ENCODE data around the gene RGS3. TPM values are rescaled to one million over a fixed set of nuclear protein-coding genes. Genes with fewer than 3 reads are reported as not detected.

Gene RGS3
- total RNA-seq, 1 experiment from 2014 or later: 39.4 TPM

DNA sequence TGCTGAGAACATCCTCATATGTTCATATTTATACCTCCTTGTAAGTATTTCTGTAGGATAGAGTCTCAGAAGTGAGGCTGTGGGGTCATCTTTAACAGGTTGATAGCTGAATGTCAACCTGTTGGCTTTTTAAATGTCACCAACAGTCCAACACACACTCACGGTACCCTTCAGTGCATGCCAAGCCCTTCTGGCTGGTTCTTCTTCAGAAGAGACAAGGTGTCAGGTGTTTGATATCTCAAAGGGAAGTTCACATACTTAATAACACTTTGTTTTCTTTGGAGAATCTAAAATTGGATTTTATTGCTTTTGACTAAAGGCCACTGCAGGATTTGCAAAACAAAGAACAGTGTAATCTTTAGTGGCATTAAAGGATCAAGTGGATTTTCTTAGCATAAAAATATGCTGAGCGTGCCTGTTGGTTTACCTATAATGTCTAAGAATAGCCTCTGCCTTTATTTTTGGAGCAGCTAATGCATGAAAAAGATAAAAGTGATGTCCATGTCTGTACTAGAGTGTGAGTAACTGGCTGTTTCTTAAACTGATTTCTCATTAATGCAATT lies 58.2 kb downstream of the RGS3 start:
- Histone ChIP-seq H3K4me3 (replicated peaks in 1 of 2; ENCODE audit: low read depth in 1 of 2, low read length in 2 of 2) (no peak overlapping the region), H3K27me3 (ENCODE audit: insufficient read depth, low read length) (no peaks in the 10 kb centered on the region), H3K9me3 (ENCODE audit: control insufficient read depth in 1 of 2, insufficient read depth in 1 of 2, low read depth in 1 of 2, low read length in 2 of 2) (no peaks in the 10 kb centered on the region), H2AFZ (ENCODE audit: low read depth, low read length, poor library complexity, severe bottlenecking) (no peak overlapping the region), H3K4me2 (ENCODE audit: low read length) (no peak overlapping the region), H3K9ac (ENCODE audit: low read length) (no peak overlapping the region), H3K27ac (ENCODE audit: low read depth, low read length) (no peak overlapping the region), H3K9me2 (ENCODE audit: insufficient read depth) (no peaks in the 10 kb centered on the region), H3K4me1 (ENCODE audit: control insufficient read depth in 1 of 2, insufficient read depth in 2 of 2, low read length in 2 of 2) (peaks cover 0 to 5% of the 10 kb centered on the region in 2 experiments; a peak in 1 of 4 replicates), H3K36me3 (ENCODE audit: control insufficient read depth in 1 of 2, insufficient read depth in 2 of 2, low read length in 2 of 2) (peaks cover 30 to 39% of the 10 kb centered on the region in 2 experiments; a peak in 3 of 4 replicates), H3K79me2 (ENCODE audit: insufficient read depth, low read length) (no peaks in the 10 kb centered on the region), H4K20me1 (ENCODE audit: insufficient read depth) (no peaks in the 10 kb centered on the region)
- POLR2A ChIA-PET: no interaction called here
- no peak for TF ChIP-seq ELF1 (IDR thresholded peaks at IDR 0.05; ENCODE audit: borderline replicate concordance, low read depth)
- TF ChIP-seq, protein P1, sequence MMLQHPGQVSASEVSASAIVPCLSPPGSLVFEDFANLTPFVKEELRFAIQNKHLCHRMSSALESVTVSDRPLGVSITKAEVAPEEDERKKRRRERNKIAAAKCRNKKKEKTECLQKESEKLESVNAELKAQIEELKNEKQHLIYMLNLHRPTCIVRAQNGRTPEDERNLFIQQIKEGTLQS (IDR thresholded peaks at IDR 0.05): no peak
- no peak for TF ChIP-seq POLR2A (IDR thresholded peaks at IDR 0.05; ENCODE audit: borderline replicate concordance, extremely low read depth, insufficient read depth, insufficient read length)
- no peak for TF ChIP-seq EZH2phosphoT487 (IDR thresholded peaks at IDR 0.05; ENCODE audit: borderline replicate concordance)
- no peak for TF ChIP-seq TCF7L2 (IDR thresholded peaks at IDR 0.05; ENCODE audit: borderline replicate concordance, extremely low read depth, insufficient read depth, insufficient read length)
- TF ChIP-seq, protein P2, sequence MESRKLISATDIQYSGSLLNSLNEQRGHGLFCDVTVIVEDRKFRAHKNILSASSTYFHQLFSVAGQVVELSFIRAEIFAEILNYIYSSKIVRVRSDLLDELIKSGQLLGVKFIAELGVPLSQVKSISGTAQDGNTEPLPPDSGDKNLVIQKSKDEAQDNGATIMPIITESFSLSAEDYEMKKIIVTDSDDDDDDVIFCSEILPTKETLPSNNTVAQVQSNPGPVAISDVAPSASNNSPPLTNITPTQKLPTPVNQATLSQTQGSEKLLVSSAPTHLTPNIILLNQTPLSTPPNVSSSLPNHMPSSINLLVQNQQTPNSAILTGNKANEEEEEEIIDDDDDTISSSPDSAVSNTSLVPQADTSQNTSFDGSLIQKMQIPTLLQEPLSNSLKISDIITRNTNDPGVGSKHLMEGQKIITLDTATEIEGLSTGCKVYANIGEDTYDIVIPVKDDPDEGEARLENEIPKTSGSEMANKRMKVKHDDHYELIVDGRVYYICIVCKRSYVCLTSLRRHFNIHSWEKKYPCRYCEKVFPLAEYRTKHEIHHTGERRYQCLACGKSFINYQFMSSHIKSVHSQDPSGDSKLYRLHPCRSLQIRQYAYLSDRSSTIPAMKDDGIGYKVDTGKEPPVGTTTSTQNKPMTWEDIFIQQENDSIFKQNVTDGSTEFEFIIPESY (IDR thresholded peaks at IDR 0.05; ENCODE audit: extremely low read depth, insufficient replicate concordance, low read length): no peak
- no peak for TF ChIP-seq EZH2 (IDR thresholded peaks at IDR 0.05)
- TF ChIP-seq POLR2AphosphoS5 (IDR thresholded peaks at IDR 0.05; ENCODE audit: low read depth, low read length): no peak
- TF ChIP-seq, protein P3, sequence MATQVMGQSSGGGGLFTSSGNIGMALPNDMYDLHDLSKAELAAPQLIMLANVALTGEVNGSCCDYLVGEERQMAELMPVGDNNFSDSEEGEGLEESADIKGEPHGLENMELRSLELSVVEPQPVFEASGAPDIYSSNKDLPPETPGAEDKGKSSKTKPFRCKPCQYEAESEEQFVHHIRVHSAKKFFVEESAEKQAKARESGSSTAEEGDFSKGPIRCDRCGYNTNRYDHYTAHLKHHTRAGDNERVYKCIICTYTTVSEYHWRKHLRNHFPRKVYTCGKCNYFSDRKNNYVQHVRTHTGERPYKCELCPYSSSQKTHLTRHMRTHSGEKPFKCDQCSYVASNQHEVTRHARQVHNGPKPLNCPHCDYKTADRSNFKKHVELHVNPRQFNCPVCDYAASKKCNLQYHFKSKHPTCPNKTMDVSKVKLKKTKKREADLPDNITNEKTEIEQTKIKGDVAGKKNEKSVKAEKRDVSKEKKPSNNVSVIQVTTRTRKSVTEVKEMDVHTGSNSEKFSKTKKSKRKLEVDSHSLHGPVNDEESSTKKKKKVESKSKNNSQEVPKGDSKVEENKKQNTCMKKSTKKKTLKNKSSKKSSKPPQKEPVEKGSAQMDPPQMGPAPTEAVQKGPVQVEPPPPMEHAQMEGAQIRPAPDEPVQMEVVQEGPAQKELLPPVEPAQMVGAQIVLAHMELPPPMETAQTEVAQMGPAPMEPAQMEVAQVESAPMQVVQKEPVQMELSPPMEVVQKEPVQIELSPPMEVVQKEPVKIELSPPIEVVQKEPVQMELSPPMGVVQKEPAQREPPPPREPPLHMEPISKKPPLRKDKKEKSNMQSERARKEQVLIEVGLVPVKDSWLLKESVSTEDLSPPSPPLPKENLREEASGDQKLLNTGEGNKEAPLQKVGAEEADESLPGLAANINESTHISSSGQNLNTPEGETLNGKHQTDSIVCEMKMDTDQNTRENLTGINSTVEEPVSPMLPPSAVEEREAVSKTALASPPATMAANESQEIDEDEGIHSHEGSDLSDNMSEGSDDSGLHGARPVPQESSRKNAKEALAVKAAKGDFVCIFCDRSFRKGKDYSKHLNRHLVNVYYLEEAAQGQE (IDR thresholded peaks at IDR 0.05; ENCODE audit: low read depth): no peak
- no peak for TF ChIP-seq YY1 (IDR thresholded peaks at IDR 0.05; ENCODE audit: extremely low read depth, insufficient replicate concordance, low read depth, low read length)
- TF ChIP-seq JUND (IDR thresholded peaks at IDR 0.05): no peak; the same call in 1 of the 2 replicates
- DNase-seq (ENCODE audit: low read depth, low spot score) (no peak), ATAC-seq (no peak)
- CTCF ChIA-PET: no interaction called here
- intact Hi-C loops (cut with micrococcal nuclease): no loop called here
- BruUV-seq (replicated peaks): no TSS peak
- RAD21 ChIA-PET (ENCODE audit: low non-redundant PET in 1 of 2, low total read pairs in 2 of 2, uncharacterized antibody in 2 of 2, unreplicated experiment in 2 of 2): no interaction called here
